Chondrocyte (in vitro differentiated cells): ENCODE measurements around the gene ZNF655. TPM values are rescaled to one million over a fixed set of nuclear protein-coding genes. Genes with fewer than 3 reads are reported as not detected.

Experiments
- DNase-seq: peaks from one replicate; pipeline ENCODE4 v3.0.0; 2021; ENCODE audit warnings: mixed read lengths, low spot score
- H3K27ac Mint-ChIP-seq: one replicate; pipeline ENCODE4 v1.8.0; 2021; ENCODE audit warnings: mild to moderate bottlenecking, moderate library complexity, mixed read lengths; ENCODE audit not compliant: unreplicated experiment
- H3K27me3 Mint-ChIP-seq: 2 replicates; pipeline ENCODE4 v1.8.0; 2021; ENCODE audit warnings: low read depth, mixed read lengths
- H3K36me3 Mint-ChIP-seq: 2 replicates; pipeline ENCODE4 v1.8.0; 2021; ENCODE audit warnings: low read depth, mixed read lengths
- H3K4me1 Mint-ChIP-seq: 2 replicates; pipeline ENCODE4 v1.8.0; 2021; ENCODE audit warnings: low read depth, mild to moderate bottlenecking, mixed read lengths
- H3K4me3 Mint-ChIP-seq: one replicate; pipeline ENCODE4 v1.8.0; 2021; ENCODE audit warnings: mild to moderate bottlenecking, moderate library complexity, mixed read lengths; ENCODE audit not compliant: unreplicated experiment
- H3K9me3 Mint-ChIP-seq: 2 replicates; pipeline ENCODE4 v1.8.0; 2021; ENCODE audit warnings: low read depth, mixed read lengths
- total RNA-seq: library from RNA; stranded (reverse); gene quantifications from 3 replicates; pipeline ENCODE4 v1.2.1, GENCODE V29; 2021
- TF ChIP-seq, protein P1 (sequence below): fragments of 200-600 bp; sonication (generic); IDR thresholded peaks from 2 replicates; pipeline ENCODE4 v1.5.0; 2021; ENCODE audit warnings: antibody characterized with exemption, mild to moderate bottlenecking, moderate library complexity

ZNF655 gene
- total RNA-seq, 1 donor from 2014 or later, result 38.8 TPM

DNA sequence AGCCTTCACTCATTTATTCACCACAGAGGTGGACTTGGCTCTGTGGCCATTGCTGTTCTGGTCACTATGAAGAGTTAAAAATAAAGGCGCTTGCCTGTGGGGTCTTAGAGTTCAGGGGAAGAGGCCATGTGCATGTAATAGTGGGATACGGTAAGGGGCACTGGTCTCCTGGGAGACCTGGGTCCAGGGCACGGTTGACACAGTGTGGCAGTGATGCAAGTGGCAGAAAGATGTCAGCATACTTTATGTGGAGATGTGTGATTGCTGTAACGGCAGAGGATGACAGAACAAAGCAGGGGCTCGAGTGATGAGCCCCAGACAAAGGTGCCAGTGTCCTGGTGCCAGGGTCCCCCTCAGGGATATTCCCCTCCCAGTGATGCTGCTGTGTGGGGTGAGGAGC lies 66.9 kb downstream of the ZNF655 start:
- H3K27me3 Mint-ChIP-seq, result no peaks in the 10 kb centered on the region
- TF ChIP-seq, protein P1, sequence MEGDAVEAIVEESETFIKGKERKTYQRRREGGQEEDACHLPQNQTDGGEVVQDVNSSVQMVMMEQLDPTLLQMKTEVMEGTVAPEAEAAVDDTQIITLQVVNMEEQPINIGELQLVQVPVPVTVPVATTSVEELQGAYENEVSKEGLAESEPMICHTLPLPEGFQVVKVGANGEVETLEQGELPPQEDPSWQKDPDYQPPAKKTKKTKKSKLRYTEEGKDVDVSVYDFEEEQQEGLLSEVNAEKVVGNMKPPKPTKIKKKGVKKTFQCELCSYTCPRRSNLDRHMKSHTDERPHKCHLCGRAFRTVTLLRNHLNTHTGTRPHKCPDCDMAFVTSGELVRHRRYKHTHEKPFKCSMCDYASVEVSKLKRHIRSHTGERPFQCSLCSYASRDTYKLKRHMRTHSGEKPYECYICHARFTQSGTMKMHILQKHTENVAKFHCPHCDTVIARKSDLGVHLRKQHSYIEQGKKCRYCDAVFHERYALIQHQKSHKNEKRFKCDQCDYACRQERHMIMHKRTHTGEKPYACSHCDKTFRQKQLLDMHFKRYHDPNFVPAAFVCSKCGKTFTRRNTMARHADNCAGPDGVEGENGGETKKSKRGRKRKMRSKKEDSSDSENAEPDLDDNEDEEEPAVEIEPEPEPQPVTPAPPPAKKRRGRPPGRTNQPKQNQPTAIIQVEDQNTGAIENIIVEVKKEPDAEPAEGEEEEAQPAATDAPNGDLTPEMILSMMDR, result no peak
- H3K9me3 Mint-ChIP-seq, result no peaks in the 10 kb centered on the region
- no peak for DNase-seq
- no peaks in the 10 kb centered on the region for H3K4me1 Mint-ChIP-seq
- H3K36me3 Mint-ChIP-seq, result peaks cover 63% of the 10 kb centered on the region
- no peak overlapping the region for H3K4me3 Mint-ChIP-seq
- no peak overlapping the region for H3K27ac Mint-ChIP-seq

DNA sequence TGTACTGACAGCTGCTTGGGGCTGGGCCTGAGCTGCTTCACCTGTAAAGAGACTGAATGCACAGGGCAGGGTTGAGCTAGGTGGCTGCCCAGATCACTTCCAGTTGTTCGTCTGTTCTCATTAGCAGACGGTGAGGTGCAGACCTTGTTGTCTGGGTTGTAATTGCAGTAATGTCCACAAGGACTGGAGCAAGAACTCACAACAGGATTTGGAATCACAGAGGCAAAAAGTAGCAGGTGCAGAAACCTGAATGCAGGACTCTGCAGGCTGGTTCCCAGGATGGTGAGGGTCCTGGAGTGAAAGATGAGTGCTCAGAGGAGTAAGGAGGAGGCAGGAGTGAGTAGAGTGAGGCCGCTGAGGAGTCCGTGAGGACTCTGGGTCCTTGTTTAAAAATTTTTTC lies 67.5 kb downstream of the ZNF655 start:
- Mint-ChIP-seq H3K4me1 (no peaks in the 10 kb centered on the region), H3K36me3 (peaks cover 62% of the 10 kb centered on the region), H3K27ac (no peak overlapping the region), H3K9me3 (no peaks in the 10 kb centered on the region), H3K27me3 (no peaks in the 10 kb centered on the region), H3K4me3 (no peak overlapping the region)
- DNase-seq, result no peak
- TF ChIP-seq, protein P1, result no peak

Other genes starting within 250 kb of the ZNF655 start
- 103 to 110 TPM (median 104 TPM) in 3 replicates for gene ARPC1A, start 232.7 kb upstream of the ZNF655 start, total RNA-seq
- gene ARPC1B, start 183.9 kb upstream of the ZNF655 start, total RNA-seq, result 120 to 134 TPM (median 130 TPM) in 3 replicates
- gene PDAP1, start 150.0 kb upstream of the ZNF655 start, total RNA-seq, result 91.2 to 101 TPM (median 92.2 TPM) in 3 replicates
- 88.3 to 120 TPM (median 108 TPM) in 3 replicates for gene BUD31, start 149.7 kb upstream of the ZNF655 start, total RNA-seq
- 4.4 to 5.8 TPM (median 5.4 TPM) in 3 replicates for gene PTCD1, start 119.8 kb upstream of the ZNF655 start, total RNA-seq
- 25.4 to 36.6 TPM (median 29.0 TPM) in 3 replicates for gene CPSF4, start 119.7 kb upstream of the ZNF655 start, total RNA-seq
- gene ATP5MF, start 92.5 kb upstream of the ZNF655 start, total RNA-seq, result 225 to 264 TPM (median 239 TPM) in 3 replicates
- 7.3 to 15.2 TPM (median 10.0 TPM) in 3 replicates for gene ZNF789, start 85.8 kb upstream of the ZNF655 start, total RNA-seq
- gene ZNF394, start 58.4 kb upstream of the ZNF655 start, total RNA-seq, result 13.9 to 21.2 TPM (median 15.7 TPM) in 3 replicates
- gene ZKSCAN5, start 54.0 kb upstream of the ZNF655 start, total RNA-seq, result 11.5 to 12.4 TPM (median 11.5 TPM) in 3 replicates
- gene FAM200A, start 6.5 kb upstream of the ZNF655 start, total RNA-seq, result 3.3 to 5.1 TPM (median 3.9 TPM) in 3 replicates
- 0.56 to 1.8 TPM (median 0.75 TPM) in 3 replicates for gene TMEM225B, start 39.6 kb downstream of the ZNF655 start, total RNA-seq
- 10.4 to 19.9 TPM (median 14.1 TPM) in 3 replicates for gene ZSCAN25, start 58.3 kb downstream of the ZNF655 start, total RNA-seq
- not detected in 3 replicates for gene CYP3A5, start 121.4 kb downstream of the ZNF655 start, total RNA-seq
- gene CYP3A7, start 176.6 kb downstream of the ZNF655 start, total RNA-seq, result not detected in 3 replicates
- gene CYP3A4, start 225.5 kb downstream of the ZNF655 start, total RNA-seq, result not detected in 3 replicates